Raji (cell line): ENCODE measurements around the gene DISC1.

Source experiments
- POLR2A ChIP-seq: IDR thresholded peaks from 2 replicates; pipeline ENCODE4 v1.6.1; 2011; ENCODE audit warnings: low read depth, low read length, control low read depth; ENCODE audit not compliant: insufficient read depth

The DISC1 gene

DNA sequence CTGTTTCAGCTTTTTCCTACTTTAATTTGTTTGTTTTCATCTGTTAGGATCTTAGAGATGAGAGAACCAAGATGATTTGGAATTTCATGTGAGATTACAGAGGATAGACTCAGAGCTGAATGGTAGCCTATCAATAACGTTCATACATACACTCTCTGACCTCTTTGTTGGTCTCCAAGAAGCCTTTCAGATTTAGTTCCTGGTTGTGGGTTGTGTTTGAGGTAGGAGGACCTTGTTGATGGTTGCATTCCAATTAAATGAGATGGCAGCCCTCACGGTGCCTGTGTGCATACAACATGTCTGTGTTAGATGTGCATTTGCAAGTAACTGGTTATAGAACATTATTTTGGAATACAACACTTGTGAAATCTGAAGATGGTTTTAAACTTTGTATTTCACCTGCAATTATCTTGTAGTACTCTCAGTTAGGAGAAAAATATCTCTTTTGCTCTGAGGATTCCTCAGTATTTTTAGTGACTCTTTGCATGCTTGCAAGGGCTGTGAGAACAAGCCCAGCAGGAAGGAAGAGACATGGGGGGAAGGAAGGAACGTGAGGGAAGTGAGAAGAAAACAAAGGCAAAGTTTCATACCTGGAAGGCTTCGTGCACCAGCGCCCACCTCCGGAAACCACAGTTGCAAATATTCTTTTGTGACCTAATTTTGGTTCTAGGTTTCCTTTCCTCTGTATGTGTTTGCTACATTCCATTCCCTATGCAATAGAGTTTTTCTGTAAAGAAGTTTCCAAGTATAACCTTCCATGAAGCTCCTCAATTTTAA, 291.8 kb downstream of the DISC1 start:
- no peak for TF ChIP-seq POLR2A

DNA sequence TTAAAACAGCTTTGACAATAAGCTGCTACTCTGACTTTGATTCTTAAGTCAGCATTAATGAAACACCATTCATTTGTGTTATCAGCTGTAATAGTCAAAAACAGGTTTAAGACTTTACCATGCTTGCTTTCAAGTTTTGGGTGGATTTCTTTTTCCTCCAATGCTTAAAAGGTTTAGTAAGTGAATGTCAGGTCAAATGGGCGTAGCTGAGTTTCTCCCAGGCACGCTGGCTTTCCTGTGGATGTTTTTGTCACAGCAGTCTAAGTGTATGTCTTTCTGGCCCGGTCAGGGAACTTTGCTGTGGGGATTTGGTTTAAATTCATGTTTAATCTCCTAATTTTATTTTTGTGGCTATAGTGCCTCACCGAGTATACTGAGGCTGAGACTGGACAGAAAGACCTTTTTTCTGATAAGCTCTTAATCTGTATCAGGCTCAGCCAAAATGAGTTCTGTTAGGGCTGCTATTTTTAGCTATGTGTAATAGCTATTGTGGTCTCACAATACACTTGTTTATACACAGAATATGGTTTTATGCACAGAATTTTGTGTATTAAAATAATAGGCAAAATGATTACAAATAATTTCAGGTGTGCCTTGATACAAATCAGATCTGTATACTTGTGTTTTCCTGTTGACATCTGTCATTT, 292.8 kb downstream of the DISC1 start:
- no peak for TF ChIP-seq POLR2A

DNA sequence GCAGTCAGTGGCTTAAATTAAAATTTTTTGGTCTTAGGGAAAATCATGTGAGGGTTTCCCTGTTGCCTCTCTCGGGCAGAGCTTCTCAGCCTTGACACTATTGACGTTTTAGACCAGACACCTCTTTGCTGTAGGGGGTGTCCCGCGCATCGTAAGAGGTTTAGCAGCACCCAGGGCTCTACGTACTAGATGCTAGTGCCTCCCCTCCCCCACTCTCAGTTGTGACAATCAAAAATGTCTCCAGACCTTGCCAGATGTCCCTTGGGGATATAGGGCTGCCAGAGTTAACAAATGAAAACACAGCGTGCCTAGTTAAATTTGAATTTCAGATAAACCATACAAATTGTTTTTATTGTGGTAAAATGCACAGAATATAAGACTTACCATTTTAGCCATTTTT, 293.3 kb downstream of the DISC1 start:
- no peak for TF ChIP-seq POLR2A

DNA sequence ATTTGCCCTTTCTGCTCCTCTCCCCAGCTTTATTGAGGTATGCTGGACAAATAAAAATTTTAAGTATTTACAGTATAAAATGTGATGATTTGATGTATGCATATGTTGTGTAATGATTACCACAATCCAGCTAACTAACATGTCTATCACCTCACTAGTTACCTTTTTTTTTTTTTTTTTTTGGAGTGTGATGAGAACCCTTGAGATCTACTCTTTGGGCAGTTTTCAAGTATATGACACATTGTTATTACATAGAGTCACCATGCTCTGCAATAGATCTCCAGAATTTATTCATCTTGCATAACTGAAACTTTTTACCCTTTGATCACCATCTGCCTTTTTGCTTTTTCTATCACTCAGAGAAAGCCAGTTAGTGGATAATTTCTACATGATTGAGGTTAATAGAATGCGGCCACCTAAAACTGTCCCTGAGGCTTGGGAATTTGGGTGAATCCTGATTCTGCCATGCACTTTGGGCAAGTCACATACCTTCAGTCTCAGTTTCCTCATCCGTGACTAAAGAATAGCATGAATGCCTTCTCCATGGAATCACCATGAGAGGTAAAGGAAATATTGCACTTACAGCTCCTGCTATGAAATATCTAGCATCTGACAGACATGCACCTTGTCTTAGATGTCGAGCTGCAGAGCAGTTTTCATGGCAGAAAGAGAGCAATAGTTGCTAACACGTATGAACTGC, 295.2 kb downstream of the DISC1 start:
- no peak for TF ChIP-seq POLR2A

DNA sequence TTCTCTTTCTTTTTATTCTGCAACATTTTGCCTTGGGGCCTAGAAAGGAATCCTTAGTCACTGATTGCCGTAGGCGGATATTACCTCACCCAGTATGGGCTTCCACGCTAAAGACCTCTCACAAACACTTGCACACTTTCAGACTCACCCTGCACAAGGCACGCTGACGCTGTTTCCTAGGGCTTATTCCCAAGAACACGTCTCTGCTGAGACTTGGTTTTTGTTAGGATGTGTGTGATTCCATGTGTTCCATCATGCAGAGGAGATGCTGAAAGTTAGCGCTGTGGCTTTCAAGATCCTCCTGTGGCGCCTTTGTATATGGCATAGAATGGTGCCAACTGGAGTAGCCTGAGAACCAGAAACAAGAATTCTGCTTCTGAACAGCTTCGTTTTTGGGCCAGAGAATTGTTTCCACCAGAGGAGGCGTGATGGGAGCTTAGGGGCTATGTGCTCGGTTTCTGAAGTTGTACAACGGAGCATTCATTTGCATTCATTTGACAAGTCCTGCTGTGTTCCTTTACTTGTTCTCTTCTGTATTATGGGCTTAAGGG, 297.0 kb downstream of the DISC1 start:
- TF ChIP-seq POLR2A: no peak

DNA sequence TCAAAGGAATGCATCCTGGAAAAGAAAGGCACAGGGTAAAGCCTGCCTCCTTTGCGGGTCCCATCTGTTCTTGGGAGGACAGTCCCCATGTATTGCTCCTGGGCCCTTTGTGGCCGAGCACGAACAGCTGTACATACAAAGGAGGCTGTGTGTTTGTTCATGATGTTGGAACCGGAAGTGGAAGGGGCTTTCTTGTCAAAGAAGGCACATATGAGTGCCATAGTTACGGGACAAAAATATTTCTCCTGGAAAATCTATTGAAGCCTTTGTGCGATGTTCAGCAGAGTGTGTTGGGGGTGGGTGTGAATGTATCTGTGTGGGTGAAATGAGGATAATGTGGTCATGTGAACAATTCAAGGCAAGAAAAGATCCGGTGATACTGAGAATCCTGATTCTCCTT, 297.6 kb downstream of the DISC1 start:
- TF ChIP-seq POLR2A: no peak

DNA sequence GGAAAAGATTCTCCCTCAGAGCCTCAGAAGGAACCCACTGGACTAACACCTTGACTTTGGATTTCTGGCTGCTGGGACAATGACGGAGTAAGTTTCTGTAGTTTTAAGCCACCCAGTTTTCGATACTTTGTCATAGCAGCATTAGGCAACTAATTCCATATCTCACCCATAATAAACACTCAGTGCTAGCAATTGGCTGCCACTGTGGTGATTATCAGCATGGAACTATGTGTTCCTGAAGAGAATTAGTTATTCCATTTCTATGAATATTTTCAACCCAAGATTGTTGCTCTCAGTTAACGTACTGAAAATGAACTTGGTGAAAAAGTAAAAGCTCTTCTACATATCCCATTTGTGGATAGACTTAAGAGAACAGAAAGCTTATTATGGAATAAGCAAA, 299.3 kb downstream of the DISC1 start:
- no peak for TF ChIP-seq POLR2A

DNA sequence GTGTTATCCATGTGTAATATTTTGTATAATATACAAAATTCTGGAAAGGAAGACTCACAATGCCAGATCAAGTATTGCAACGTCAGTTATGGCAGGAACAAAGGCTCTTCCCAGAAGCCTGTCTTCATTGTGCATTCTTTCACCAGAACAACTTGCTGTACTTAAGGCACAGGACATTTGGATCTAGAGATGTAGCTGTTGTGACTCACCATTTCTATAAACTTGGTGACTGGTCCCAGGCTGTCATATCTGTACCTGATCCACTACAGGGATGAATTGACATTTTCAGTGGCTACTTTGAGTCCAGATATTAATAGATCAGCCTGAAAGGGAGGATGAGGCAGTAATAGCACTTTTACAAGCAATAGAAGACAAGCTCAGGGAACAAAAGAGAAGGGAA, 299.8 kb downstream of the DISC1 start:
- no peak for TF ChIP-seq POLR2A

DNA sequence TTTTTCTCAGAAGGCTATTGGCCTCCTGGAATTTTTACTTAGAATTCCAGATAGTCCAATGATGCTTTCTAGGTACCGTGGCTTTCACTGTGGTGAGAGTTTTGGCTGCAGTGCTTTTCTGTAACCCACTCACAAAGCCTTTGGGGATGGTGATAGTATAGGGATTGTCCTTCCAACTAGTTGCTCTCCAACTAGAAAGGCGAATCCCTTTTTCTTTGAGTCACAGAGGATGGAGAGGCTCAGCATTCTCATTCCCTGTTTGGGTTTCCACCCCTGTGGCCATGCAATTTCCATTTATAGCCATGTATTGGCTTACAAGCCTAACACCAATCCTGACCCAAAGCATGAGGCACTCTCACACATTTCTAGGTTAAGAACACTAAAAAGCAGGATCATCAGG, 300.3 kb downstream of the DISC1 start:
- no peak for TF ChIP-seq POLR2A

DNA sequence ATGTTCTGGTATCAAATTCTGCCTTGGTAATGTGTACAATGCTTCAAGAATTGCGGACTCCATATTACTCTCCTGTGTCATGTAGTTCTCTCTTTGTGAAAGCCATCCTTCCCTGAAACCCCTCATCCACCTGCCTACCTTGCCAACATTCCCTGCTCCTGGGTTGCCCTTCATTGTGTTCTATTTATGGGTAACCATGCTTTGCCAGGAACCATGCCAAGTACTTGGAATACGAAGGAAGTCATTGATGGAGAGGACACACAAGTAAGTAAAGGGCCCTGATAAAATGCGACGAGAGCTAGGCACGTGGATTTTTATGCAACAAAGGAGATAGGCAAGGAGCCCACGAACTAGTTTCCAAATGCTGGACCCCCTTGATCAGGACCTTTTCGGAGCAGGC, 300.8 kb downstream of the DISC1 start:
- TF ChIP-seq POLR2A: no peak

DNA sequence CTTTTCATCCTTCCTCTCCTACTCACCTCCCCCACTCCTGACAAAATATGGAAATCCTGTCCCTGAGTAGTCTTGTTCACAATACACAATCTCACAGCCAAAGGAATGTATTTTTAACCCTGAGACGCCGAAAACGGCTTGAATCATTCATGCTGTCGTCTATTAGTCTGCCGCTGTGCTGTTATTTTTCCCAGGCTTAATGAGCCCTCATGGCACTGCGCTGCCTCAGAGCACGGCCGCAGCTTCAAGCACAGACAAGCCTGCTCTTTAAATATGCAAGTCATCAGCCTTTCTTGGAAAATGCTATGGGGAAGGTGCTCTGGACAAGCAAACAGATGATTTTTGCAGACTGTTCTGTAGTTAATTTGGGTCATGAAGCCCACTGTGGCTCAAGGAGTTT, 302.7 kb downstream of the DISC1 start:
- TF ChIP-seq POLR2A: no peak

DNA sequence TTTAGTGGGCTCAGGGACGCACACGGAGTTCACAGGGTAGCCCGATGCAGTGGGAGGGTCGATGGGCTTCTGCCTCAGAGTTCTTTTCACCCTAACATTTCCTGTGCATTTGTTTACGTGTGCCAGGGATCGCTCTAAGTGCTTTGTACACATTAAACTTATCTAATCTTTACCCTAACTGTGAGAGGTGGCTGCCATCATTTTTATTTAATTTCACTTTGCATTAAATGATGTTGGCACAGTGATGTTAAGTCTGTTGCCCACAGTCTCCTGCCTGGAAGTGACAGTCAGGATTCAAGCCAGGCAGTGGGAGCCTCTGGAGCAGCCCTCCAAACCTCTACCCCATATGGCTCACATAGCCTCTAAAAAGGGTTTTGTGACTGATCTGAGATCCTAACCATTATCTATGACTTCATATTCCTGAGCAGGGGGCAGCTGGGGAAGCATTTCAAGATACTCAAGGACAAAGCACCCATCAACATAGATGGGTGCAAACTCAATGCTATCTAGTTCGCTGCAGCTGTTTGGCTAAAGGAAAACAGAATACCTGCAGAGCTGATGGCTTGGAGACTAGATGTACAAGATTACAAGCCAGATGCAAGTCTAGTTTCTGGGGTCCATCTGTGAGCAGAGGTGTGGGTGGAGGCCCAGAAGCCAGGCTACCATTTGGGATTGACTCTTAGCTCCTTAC, 303.8 kb downstream of the DISC1 start:
- no peak for TF ChIP-seq POLR2A

DNA sequence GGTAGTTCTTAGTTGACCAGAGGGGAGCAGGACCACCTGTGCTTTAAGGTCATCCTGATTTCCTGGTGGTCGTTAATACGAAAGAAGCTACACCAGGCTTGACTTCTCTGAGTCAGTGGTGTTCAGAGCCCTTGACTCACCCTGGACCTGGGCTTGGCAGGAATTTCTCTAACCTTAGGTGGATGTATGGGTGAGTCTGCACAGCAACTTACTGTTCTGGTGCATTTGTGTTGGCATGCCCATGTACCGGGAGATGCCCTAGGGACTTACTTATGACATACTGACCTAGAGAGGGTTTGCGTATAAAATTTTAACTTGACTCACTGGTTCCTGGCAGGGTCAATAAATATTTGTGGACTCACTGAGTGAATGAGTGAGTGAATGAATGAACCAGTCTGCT, 304.6 kb downstream of the DISC1 start:
- no peak for TF ChIP-seq POLR2A

DNA sequence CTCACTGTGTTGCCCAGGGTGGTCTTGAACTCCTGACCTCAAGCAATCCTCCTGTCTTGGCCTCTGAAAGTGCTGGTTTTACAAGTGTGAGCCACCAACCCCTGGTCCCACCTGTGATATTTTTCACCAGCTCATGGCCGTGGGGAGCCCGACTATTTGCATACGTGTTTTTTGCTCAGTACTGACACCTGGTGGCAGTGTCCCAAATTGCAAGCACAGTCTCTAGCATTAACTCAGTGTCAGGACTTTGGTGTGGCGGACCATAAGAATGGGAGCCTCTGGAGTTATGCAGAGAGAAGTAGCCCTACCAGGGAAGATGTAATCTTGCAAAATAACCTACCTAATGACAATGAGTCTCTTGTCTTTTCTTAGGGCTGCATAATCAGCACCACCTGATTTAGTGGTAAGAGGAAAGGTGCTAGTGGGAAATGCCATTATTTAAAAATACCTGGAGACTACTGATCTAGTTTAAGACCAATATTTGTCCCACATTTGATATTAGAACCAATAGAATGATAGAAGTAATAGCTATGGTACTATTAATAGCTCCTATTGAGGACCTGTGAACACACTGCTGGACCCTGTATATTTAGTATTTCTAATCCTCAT, 305.4 kb downstream of the DISC1 start:
- no peak for TF ChIP-seq POLR2A

DNA sequence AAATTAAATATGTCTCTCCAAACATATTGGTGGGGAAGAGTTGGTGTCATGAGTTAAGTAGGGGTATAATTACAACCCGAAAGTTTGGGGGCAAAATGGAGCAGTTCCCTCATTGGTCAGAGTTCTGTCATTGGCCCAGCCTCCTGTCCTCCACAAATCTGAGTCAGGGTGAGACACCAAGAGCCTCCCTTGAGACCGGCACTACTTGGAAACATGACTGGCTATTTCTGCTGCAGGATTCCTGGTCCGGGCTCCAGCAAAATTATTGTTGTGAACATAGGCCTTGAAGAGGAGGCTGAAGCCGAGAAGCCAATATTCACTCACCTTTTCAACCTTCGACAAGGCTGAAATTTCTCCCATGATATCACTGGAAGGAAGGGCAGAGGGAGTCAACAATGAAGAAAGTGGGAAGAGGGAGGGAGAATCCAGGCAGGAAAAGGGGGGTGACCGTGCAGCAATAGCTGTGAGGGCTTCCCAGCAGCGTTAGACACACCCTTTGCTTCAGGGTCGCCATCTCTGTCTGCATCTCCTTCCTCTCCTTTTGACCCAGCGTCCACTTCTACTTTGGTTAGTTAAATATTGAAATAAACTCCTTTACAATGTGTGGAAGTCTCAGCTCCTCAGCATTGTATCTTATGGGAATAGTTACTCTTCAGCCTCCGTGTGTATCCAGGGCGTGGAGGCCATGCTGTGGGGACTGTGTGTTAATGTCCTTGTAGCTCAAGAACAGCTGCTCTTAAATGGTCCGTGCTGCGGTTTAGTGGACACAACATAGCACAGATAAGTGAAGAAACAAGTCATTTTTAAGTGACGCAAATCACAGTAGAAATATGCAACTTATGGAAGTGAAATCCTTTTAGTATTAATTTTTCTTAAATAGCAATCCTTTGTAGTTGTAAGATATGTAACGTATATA, 307.4 kb downstream of the DISC1 start:
- no peak for TF ChIP-seq POLR2A
